GM12873 (cell line): ENCODE measurements around the gene COX6B1.

Source experiments
- CTCF ChIP-seq: IDR thresholded peaks from 2 replicates; pipeline ENCODE4 v1.5.1; 2012; ENCODE audit warnings: low read depth, mild to moderate bottlenecking, moderate library complexity, low read length, control low read depth; ENCODE audit not compliant: insufficient read depth; ENCODE audit errors: missing control alignments

Gene COX6B1

GRCh38 chr19:35669974-35670373 is 21.9 kb downstream of the COX6B1 start:
- no peak for TF ChIP-seq CTCF

GRCh38 chr19:35670686-35671085 is 22.6 kb downstream of the COX6B1 start:
- TF ChIP-seq CTCF = no peak

- no peak for TF ChIP-seq CTCF
Observed at GRCh38 chr19:35671818-35672217, 23.7 kb downstream of the COX6B1 start.

- no peak for TF ChIP-seq CTCF
Observed at GRCh38 chr19:35673121-35673804, 25.1 kb downstream of the COX6B1 start.

GRCh38 chr19:35675589-35676140 is 27.5 kb downstream of the COX6B1 start:
- no peak for TF ChIP-seq CTCF

GRCh38 chr19:35689836-35690235 is 41.7 kb downstream of the COX6B1 start:
- no peak for TF ChIP-seq CTCF

GRCh38 chr19:35692010-35692409 is 43.9 kb downstream of the COX6B1 start:
- TF ChIP-seq CTCF = no peak
